GM21576 (cell line): ENCODE results near the gene RINT1.
A peak's percentile ranks its signal among the peaks of the same experiment; 100 is the strongest.
"Not testable (repeated sequence)": the region's sequence is repeated elsewhere in the genome, so short reads cannot be mapped to it uniquely, and the experiment has no call there.

Experiments
- ATAC-seq: cut with Tn5 transposase; IDR thresholded peaks from one replicate; pipeline ENCODE4 v1.9.1; 2021; ENCODE audit warnings: mild to moderate bottlenecking, moderate library complexity; ENCODE audit not compliant: unreplicated experiment

RINT1 gene

DNA sequence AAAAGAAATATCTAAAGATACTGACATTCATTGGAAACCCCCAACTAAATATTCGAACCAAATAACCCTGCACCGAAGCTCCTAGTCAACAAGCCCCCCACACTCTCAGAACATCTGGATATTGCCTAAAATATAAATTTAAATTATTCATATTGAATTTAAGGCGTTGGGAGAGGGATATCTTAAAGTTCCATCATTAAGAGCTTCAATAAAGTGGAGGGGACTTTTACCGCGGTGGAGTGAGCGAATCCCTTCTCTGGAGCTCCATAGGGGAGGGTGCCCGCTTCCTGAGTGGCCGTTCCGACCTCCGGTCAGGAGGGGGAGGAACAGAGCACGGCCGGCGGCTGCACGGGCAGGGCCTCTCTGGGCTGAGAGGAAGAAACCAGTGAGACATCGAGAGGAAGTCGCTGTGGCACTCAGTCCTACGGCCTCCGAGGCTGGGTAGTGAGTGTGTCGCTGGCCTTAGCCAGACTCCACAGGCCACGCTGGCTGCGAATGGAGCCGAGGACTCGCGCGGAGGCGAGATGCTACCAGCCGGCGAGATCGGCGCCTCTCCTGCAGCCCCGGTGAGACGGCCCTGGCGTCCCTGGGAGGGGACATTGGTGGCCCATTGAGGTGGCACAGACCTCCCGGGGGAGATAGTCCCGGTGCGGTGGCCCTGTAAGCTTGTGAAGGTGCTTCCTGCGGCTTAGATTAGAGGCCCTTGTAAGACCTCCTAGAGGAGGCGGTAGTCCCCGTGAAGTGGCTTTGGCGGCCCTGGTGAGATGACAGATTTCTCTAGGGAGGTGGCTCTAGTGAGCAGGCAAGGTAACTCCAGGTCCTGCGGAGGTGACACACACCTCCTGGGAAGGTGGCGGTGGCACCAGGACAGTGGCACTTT, at the start of gene RINT1:
Gene RINT1, plus strand, starts transcription at position 410 of the 880 bp plus-strand sequence. Its CDS starts 115 bp downstream, at position 525.
- peak; percentile 94 for ATAC-seq

- ATAC-seq, result no peak
Observed at GRCh38 chr7:105487579-105488571, 44.1 kb upstream of the RINT1 start.

GRCh38 chr7:105489409-105489808, 42.6 kb upstream of the RINT1 start:
- ATAC-seq, result no peak

DNA sequence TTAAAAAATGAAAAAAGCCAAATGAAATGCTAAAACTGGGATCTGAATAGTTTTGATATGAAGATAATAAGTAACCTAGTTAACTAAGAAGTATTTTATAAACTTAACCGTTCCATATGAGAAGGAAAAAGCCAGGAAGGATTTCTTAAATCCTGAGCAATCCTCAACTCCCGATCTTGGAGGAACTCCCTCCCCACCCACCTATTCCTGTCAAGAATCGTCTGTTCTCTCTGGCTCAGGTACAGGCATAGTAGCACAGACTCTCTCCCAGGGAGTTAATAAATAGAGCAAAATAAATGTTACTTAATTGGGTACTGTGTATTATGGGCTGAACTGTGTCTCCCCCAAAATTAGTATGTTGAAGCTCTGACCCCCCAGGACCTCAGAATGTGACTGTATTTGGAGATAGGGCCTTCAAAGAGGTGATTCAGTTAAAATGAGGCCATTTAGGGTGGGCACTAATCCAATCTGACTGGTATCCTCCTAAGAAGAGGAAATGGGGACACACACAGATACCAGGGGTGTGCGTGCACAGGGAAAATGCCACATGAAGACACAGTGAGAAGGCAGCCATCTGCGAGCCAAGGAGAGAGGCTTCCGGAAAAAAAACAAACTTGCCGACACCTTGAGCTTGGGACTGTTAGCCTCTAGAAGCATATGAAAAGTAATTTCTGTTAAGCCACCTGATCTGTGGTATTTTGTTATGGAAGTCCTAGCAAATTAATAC, 38.6 kb upstream of the RINT1 start:
- no peak for ATAC-seq

DNA sequence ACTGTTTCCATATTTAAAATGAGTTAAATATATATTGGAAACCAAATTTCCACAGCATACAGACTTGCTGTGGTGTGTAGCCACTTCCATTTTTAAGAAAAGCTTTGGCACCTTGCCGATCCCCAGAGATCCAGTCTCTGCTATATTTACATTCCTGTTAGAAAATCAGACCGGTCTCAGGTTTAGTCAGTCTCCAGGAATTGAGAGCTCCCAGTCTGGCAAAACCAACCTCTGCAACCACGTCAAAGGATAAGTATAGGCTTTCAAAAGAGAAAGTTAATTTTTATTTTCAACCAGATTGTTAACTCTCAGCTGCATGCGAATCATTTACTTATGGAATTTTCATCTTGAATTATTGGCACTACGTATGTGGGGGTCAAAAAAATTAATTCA, 38.1 kb upstream of the RINT1 start:
- no peak for ATAC-seq

DNA sequence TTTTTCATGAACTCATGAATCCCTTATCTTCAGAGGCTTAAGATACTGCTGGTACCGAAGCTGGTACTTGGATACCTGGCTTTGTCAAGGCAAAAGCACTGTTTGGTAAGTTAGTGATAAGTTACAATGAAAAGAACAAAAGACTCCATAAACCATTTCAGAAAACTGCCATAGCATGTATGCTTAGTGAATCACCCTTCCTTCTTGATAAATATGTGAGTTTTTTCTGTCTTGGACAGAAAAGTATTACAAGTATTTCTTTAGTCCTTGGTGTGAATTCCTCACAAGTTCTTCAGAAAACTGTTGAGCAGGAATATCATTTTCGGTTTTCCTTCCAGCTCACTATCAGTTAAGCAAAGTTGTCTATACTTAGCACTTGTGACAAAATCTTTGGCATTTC, 35.5 kb upstream of the RINT1 start:
- no peak for ATAC-seq

DNA sequence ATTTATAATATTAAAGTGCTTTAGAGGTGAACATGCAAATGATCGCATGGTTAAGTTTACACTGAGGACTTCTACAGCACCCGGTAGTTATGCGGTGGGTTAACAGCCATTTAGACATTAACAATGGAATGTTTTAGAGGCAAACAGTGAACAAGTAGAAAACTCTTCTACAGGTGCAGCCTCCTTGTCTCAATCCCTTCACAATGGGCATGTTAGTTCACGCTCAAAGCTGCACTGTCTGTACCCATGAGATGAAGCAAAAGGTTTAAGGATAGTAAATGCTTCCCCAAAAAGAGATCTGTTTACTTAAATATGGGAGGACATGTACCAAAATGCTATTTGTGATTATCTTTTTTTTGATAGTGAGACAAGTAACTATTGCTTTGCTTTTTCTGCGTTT, 35.0 kb upstream of the RINT1 start:
- no peak for ATAC-seq

DNA sequence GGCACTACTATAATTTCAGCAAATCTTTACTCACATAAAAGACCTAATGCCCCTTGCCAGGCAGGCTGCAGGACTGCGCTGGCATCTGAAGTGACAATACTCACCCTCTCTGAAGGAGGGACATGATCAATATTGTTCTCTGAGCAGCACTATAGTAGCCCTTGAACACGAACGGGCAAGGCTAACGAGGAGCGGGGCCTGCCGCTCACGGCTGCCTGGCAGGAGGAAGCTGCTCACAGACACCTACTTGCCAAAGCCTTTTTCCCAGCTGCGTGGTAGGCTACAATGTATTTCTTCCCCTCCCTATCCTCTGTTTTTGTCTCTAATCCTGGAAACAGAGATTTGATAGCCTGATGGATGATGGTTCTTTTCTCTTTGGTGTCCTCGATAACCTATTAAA, 29.8 kb upstream of the RINT1 start:
- ATAC-seq, result no peak

- ATAC-seq, result no peak
Observed at GRCh38 chr7:105512415-105512814, 19.6 kb upstream of the RINT1 start.

GRCh38 chr7:105512926-105513526, 19.0 kb upstream of the RINT1 start:
- ATAC-seq, result no peak

DNA sequence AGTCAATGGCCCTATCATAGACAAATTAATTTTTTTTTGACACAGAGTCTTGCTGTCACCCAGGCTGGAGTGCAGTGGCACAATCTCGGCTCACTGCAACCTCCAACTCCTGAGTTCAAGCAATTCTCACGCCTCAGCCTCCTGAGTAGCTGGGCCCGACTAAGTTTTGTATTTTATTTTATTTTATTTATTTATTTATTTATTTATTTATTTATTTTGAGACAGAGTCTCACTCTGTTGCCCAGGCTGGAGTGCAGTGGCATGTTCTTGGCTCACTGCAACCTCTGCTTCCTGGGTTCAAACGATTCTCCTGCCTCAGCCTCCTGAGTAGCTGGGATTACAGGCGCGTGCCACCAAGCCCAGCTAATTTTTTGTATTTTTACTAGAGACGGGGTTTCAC, 16.4 kb upstream of the RINT1 start:
- not testable (repeated sequence) for ATAC-seq

DNA sequence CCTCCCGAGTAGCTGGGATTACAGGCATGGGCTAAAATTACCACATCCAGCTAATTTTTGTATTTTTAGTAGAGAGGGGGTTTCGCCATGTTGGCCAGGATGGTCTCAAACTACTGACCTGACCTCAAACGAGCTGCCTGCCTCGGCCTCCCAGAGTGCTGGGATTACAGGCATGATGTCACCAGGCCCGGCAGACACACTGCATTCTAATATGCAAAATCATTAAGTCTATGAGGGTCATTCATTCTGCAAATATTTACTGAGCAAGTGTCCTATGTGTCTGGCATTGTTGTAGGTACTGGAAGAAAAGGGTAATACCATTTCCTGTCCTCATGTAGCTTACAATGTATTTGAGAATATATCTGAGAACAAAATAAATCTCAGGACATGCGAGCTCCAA, 12.6 kb upstream of the RINT1 start:
- no peak for ATAC-seq

DNA sequence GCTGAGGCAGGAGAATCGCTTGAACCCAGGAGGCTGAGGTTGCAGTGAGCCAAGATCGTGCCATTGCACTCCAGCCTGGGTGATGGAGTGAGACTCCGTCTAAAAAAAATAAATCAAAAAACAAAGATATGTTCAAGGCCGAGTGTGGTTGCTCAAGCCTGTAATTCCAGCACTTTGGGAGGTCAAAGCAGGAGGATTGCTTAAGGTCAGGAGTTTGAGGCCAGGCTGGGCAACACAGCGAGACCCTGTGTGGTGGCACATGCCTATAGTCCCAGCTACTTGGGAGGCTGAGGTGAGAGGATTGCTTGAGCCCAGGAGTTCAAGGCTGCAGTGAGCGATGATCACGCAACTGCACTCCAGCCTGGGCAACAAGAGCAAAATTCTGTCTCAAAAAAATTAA, 11.4 kb upstream of the RINT1 start:
- ATAC-seq, result not testable (repeated sequence)

GRCh38 chr7:105521027-105521716, 10.8 kb upstream of the RINT1 start:
- ATAC-seq, result peak; percentile 30

DNA sequence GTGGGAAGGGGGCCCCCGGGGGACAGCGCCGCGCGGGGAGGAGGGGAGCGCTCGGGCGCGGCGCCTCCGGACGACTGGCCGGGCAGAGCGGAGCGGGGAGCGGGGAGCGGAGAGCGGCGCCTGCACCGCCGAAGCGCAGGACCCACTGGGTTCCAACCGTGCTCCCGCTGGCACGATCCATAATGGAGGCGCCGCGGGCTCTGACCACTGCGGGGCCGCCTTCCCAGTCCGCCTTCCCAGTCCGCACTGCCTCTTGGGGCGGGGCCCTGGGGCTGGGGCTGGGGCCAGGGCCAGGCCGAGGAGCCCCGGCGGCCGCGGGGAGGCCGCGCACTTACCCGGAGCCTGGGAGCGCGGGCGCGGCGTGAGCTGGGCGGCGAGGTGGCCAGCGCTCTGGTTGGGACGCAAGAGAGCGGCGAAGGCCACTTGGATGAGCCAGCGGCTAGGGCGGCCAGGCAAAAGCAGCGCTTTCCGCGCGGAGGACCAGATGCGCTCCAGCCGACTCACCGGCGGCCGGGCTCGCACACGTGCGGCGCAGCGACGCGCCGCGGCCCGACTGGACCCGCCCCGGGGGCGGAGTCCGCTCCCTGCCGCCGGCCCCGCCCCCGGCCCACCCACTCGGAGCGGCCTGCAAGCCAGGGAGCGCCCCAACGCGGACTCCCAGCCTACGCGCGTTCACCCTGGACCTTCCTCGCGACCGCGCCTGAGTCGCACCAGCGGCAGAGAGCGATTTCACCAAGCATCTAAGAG, 10.1 kb upstream of the RINT1 start, which contains the start of gene PUS7:
Gene PUS7, minus strand, starts transcription at position 555 of the 747 bp plus-strand sequence. CDS start 13,759 bp downstream, outside the sequence.
- ATAC-seq, result peak; percentile 85

- not testable (repeated sequence) for ATAC-seq
Observed at GRCh38 chr7:105524423-105524822, 7.6 kb upstream of the RINT1 start.

DNA sequence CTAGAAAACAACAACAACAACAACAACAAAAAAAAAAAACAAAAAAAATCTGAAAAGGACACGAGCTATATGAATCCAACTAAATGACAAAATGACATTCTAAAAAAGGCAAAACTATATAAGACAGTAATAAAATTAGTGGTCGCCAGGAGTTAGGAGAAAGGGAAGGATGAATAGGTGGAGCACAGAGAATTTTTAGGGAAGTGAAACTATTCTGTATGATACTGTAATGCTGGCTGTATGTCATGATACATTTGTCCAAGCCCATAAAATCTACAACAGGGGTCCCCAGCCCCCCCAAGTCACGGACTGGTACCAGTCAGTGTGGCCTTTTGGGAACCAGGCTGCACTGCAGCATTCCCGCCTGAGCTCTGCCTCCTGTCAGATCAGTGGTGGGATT, 7.2 kb upstream of the RINT1 start:
- no peak for ATAC-seq

GRCh38 chr7:105527737-105528136, 4.3 kb upstream of the RINT1 start:
- not testable (repeated sequence) for ATAC-seq

GRCh38 chr7:105530126-105530525, 1.9 kb upstream of the RINT1 start:
- no peak for ATAC-seq
